ENCODE results near the gene CLDN5. TPM values are rescaled to one million over a fixed set of nuclear protein-coding genes. Genes with fewer than 3 reads are reported as not detected.

Gene CLDN5
- polyA plus RNA-seq, 1 donor from 2014 or later = 0.66 TPM

GRCh38 chr22:19514831-19515565, 9.2 kb downstream of the CLDN5 start:
- Histone ChIP-seq H3K36me3 (ENCODE audit: insufficient read depth, low read length) (no peaks in the 10 kb centered on the region), H3K4me3 (ENCODE audit: low read length) (no peak overlapping the region), H3K9me3 (ENCODE audit: low read length) (no peaks in the 10 kb centered on the region), H3F3A (ENCODE audit: insufficient read depth, low read length, poor library complexity, severe bottlenecking) (no peaks in the 10 kb centered on the region), H3K9me2 (ENCODE audit: insufficient read depth, low read length) (no peaks in the 10 kb centered on the region), H3K27ac (ENCODE audit: low read length) (no peak overlapping the region), H3K27me3 (ENCODE audit: insufficient read depth, low read depth, low read length) (no peaks in the 10 kb centered on the region), H3K79me2 (replicated peaks; ENCODE audit: insufficient read depth, low read length) (no peaks in the 10 kb centered on the region), H3K4me2 (ENCODE audit: low read length) (no peak overlapping the region), H2AFZ (ENCODE audit: low read depth, low read length) (no peak overlapping the region), H3K9ac (ENCODE audit: low read length) (no peak overlapping the region), H4K20me1 (ENCODE audit: insufficient read depth) (no peaks in the 10 kb centered on the region)
- TF ChIP-seq EZH2 (IDR thresholded peaks at IDR 0.05; ENCODE audit: borderline replicate concordance, insufficient read depth, low read length, poor library complexity, severe bottlenecking) = no peak
- no peak for TF ChIP-seq POLR2AphosphoS5 (IDR thresholded peaks at IDR 0.05)
- TF ChIP-seq REST (IDR thresholded peaks at IDR 0.05; ENCODE audit: borderline replicate concordance) = no peak
- TF ChIP-seq CTCF (IDR thresholded peaks at IDR 0.05; ENCODE audit: poor library complexity, severe bottlenecking) = no peak
- no peak for TF ChIP-seq SMC3 (conservative IDR thresholded peaks at IDR 0.05; ENCODE audit: poor library complexity)
- no peak for TF ChIP-seq MXI1 (conservative IDR thresholded peaks at IDR 0.05; ENCODE audit: poor library complexity, severe bottlenecking)
- TF ChIP-seq RAD21 (conservative IDR thresholded peaks at IDR 0.05) = no peak
- TF ChIP-seq EP300 (conservative IDR thresholded peaks at IDR 0.05; ENCODE audit: poor library complexity, severe bottlenecking) = no peak

- Histone ChIP-seq H2AFZ (ENCODE audit: low read depth, low read length) (no peak overlapping the region), H3K27ac (ENCODE audit: low read length) (no peak overlapping the region), H3K79me2 (replicated peaks; ENCODE audit: insufficient read depth, low read length) (no peaks in the 10 kb centered on the region), H3K36me3 (ENCODE audit: insufficient read depth, low read length) (no peaks in the 10 kb centered on the region), H4K20me1 (ENCODE audit: insufficient read depth) (no peaks in the 10 kb centered on the region), H3K27me3 (ENCODE audit: insufficient read depth, low read depth, low read length) (no peaks in the 10 kb centered on the region), H3K9me3 (ENCODE audit: low read length) (no peaks in the 10 kb centered on the region), H3K9ac (ENCODE audit: low read length) (no peak overlapping the region), H3K4me2 (ENCODE audit: low read length) (no peak overlapping the region), H3K9me2 (ENCODE audit: insufficient read depth, low read length) (no peaks in the 10 kb centered on the region), H3F3A (ENCODE audit: insufficient read depth, low read length, poor library complexity, severe bottlenecking) (no peaks in the 10 kb centered on the region), H3K4me3 (ENCODE audit: low read length) (no peak overlapping the region)
- TF ChIP-seq EP300 (conservative IDR thresholded peaks at IDR 0.05; ENCODE audit: poor library complexity, severe bottlenecking) (no peak), POLR2AphosphoS5 (IDR thresholded peaks at IDR 0.05) (no peak), EZH2 (IDR thresholded peaks at IDR 0.05; ENCODE audit: borderline replicate concordance, insufficient read depth, low read length, poor library complexity, severe bottlenecking) (no peak), RAD21 (conservative IDR thresholded peaks at IDR 0.05) (no peak), REST (IDR thresholded peaks at IDR 0.05; ENCODE audit: borderline replicate concordance) (no peak), TAF1 (IDR thresholded peaks at IDR 0.05; ENCODE audit: low read depth) (no peak)
These were observed 10.4 kb downstream of the CLDN5 start for GRCh38 chr22:19513823-19514222.
